Epidermal melanocyte (primary cell): ENCODE data around the gene EFCAB7.

ENCODE experiments used
- DNase-seq: peaks from one replicate; pipeline ENCODE4 v3.0.0; 2011; ENCODE audit warnings: low spot score; ENCODE audit not compliant: insufficient read length

EFCAB7 gene, protein sequence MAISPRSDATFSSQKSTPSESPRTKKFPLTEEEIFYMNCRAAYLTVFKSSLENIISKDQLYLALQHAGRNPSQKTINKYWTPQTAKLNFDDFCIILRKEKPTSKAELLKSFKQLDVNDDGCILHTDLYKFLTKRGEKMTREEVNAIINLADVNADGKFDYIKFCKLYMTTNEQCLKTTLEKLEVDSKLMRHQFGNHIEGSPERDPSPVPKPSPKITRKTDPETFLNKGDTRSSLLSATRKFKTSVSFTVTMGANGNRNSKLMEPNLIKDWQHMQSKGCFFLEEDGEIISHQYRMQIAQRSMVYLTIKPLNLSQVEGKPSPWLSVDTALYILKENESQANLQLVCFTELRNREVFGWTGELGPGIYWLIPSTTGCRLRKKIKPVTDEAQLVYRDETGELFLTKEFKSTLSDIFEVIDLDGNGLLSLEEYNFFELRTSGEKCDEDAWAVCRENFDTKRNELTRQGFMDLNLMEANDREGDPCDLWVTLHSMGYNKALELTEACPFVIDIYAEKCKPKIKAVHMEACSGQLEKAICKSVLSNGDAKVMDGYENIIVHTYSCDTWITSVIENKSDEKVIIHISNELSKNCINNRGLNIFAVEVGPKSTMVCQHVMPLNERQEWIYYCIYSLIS

DNA sequence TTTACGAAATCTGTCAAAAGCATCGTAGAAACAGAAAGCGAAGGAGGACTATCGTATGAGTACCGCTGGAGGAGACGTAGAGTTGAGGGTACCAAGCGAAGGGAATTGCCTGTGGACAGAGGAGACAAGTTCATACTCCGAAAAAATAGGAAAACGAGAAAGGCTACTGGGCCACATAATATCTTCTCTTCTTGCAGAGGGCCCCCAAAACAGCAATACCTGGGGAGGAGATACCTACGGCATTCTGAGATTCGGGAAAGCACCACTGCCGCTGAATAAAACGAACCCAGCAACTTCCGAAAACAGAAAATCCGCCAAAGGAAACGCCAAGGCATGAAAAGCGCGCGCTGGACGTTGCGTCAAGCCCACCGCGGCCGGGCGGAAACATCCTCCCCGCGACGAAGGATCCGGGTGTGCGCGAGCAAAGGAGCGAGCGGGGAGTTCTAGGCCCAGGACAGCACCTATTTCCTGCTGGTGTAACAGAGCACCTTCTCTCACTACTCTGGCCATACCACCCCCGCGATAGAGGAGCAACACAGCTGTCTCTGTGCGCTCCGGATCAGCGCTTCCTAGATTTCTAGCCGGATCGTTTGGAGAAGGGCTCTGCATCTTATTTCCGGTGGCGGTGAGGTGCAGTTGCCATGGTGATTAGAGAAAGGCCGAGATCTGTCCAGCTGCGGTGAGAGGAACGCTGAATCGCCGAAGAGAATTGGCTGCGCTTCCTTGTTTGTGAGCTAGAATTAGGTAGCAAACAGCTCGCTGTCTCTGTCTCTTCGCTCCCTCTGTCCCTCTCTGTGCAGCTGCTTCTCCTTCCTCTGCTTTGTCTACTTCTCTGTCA, at the start of gene EFCAB7, which contains the start of gene ITGB3BP:
TSS of gene EFCAB7 (plus strand) at position 635 of the 838 bp plus-strand sequence. CDS start 2,048 bp downstream, outside the sequence.
TSS of gene ITGB3BP (minus strand) at position 335 of the 838 bp plus-strand sequence. CDS start at position 243, 92 bp downstream.
- peak; percentile 71 for DNase-seq

DNA sequence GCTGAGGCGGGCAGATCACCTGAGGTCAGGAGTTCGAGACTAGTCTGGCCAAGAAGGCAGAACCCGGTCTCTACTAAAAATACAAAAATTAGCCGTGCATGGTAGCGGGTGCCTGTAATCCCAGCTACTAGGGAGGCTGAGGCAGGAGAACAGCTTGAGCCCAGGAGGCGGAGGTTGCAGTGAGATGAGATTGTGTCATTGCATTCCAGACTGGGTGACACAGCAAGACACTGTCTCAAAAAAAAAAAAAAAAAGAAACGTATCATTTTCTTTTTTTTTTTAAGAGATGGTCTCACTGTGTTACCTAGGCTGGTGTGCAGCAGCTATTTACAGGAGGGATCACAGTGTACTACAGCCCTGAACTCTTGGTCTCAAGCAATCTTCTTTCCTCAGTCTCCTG, 47.6 kb upstream of the EFCAB7 start:
- DNase-seq = no peak

DNA sequence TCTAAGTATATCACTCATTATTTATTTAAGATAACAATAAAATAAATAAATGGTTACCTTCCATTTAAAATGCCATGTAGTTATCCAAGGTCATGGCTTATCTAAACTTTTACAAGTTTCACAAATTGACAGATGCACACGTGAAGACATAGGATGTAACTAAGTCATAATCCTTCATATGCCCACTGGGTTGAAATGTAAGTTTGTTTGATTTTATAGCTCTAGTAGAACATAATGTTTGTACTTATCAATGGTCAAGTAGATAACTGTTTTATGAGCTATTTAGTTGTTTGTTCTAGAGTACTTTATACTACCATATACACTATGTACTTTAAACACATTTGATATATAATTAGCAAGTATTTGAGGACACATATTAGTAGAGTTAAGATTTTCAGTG, 43.3 kb upstream of the EFCAB7 start:
- no peak for DNase-seq

DNA sequence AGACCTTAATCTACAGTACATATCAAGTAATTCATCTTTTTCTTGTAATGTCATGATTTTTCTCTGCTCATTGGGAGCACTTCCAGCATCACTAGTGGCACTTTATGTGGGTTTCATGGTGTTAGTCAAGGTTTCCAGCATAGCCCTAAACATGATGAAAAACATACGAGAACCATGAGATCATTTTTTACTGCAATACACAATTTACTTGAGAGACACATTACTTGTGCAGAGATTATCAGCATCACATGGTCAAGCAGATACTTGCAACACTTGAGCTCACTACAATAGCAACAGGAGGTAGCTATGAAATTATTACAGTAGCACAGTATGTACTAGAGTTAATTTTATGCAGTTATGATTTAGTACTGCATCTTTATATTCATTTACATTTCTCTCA, 36.7 kb upstream of the EFCAB7 start:
- DNase-seq = no peak

DNA sequence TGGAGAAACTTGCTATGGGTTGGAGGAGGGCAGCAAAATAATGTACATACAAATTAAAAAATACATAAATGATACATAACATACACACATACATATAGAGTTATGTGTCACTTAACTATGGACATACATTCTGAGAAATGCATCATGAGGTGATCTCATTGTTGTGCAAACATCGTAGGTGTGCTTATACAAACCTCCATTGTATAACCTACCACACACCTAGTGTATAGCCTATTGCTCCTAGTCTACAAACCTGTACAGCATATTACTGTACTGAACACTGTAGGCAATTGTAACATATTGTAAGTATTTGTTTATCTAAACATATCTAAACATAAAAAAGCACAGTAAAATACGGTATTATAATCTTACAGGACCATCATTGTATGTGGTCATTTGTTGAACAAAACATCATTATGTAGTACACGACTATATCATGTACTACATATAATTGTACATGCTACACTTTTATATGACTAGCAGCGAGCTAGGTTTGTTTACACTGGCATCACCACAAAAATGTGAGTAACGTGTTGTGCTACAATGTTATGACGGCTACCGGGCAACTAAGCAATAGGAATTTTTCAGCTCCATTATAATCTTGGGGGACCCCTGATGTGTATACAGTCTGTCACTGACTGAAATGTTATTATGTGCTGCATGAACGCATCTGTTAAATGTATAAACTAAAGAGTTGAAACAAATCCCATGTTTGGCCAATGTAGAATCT, 35.8 kb upstream of the EFCAB7 start:
- DNase-seq = no peak

DNA sequence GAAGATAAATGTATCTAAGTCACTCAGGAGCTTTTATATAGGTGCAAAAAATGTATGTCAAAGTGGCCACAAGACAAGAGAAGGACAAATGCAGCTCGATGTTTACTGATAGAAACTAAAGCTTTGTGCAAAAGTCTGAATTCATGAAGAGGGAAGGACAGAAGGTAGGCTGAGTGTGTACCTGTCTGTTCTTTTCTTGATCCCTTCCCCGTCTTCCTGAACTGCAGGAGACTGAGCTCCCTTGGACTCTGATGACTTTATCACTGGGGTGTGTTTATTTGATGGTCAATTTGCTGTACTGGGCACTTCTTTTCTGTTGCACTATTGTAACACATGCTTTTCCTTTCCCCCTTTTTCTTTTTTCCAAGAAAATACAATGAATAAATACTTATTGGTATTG, 25.7 kb upstream of the EFCAB7 start:
- no peak for DNase-seq

DNA sequence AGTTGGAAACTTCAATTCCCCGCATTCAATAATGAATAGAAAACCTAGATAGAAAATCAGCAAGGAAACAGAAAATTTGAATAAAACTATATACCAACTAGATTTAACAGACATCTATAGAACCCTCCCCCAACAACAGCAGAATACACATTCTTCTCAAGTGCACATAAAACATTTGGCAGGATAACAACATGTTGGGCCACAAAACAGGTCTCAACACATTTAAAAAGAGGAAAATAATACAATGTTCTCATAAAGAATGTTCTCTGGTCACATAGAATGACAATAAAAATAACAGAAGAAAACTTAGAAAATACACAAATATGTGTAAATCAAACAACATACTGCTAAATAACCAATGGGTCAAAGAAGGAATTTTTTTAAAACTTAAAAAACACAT, 25.2 kb upstream of the EFCAB7 start:
- no peak for DNase-seq

DNA sequence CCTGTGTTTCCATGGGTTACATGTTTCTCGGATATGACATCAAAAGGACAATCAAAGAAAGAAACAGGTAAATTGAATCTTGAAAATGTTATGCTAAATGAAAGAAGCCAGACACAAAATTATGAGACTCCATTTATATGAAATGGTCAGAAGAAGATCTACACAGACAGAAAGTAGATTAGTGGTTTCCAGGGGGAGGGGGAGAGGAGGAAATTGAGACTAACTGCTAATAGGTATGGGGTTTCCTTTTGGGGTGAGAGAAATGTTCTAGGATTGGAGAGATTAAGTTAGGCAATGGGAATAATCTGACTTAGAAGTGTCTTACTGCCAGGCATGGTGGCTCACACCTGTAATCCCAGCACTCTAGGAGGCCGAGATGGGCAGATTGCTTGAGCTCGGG, 22.1 kb upstream of the EFCAB7 start:
- no peak for DNase-seq

DNA sequence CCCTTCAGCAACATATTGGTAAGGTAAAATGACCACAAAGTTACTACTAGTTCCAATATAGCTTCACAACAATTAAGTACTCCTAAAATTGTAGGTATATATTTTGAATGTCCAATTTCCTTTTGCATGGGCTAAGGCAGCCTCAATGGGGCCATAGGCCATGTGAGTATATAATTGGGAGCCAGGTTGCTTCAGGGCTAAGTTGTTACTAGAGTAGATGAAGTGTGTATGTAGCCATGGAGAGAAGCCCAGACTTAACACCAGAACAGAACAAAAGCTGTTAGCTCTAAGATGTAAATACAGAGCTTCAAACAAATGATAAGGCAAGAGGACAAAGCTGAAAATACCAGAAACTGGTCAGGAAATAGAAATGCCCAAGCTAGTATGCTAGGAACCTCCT, 16.5 kb upstream of the EFCAB7 start:
- no peak for DNase-seq

DNA sequence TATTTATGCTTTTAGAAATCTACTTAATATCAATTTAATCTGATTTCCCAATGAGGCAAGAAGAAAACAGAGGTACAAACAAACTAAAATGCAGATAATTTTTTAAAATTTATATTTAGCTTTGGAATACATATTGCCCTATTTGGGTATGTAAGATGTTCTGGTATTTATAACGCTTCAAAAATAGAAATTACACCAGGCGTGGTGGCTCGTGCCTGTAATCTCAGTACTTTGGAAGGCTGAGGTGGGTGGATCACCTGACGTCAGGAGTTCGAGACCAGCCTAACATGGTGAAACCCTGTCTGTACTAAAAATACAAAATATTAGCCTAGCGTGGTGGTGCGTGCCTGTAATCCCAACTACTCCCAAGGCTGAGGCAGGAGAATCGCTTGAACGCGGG, 13.6 kb upstream of the EFCAB7 start:
- no peak for DNase-seq

DNA sequence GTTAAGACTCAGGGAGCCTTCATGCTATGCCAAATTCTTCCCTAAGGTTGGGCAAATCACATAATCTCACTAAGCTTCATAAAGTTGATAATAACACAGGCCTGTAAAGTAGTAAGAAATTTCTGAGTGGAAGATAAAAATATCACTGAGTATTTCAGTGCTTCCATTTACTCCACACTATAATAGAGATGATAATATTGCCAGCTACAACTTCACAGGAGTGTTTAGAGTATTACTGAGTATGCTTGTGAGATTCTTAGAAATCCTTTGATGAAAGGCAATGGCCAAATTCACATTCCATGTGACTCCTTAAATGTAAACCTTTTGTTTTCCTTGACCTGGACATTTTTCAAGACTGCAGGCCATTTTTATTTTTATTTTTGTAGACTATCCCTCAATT, 10.7 kb upstream of the EFCAB7 start:
- no peak for DNase-seq

DNA sequence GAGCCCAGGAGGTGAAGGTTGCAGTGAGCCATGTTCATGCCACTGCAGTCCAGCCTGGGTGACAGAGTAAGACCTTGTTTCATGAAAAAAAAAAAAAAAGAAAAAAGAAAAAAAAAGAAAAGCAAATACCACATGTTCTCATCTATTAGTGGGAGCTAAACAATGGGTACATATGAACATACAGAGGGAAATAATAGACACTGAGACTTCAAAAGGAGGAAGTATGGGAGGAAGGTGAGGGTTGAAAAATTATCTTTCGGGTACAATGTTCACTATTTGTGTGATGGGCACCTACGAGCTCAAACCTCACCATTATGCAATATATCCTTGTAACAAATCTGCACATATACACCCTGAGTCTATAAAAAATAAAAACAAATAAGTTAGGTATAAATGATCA, 6.7 kb upstream of the EFCAB7 start:
- no peak for DNase-seq

DNA sequence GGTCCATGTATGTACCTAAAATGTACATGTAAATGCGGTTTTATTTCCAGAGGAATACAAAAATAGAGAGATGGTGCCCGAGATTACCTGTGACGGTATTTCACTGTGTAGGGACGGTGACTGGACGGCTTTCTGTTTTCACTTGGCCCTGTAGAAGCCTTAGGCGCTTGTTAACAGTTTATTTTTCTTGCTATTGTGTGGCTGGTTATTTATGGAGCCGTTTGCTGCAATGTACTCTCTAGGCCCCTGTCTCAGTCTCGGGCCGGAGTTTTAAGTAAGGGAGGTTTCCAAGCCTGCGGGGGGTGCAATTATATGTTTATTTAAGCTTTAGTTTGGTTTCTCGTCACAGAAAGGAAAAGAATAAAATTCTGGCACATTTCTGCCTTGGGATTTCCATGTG, 413 bp downstream of the EFCAB7 start:
- no peak for DNase-seq

DNA sequence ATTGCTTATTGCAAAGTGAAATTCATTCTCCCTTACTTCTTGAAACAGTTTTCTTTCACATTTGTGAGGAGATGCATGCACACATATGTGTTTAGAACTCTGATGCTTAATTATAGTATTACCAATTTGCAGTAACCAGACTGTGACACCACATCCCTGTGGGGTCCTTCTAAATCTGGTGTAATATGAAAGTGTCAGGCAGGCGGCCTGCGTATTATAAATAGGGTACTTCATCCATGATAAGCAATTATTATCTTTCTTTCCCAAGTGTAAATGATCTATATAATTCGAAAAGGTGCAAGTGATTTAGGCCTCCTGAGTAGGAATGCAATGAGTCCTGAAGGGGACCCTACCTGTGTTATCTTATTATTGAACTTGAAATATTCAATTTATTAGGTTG, 876 bp downstream of the EFCAB7 start:
- DNase-seq = no peak

DNA sequence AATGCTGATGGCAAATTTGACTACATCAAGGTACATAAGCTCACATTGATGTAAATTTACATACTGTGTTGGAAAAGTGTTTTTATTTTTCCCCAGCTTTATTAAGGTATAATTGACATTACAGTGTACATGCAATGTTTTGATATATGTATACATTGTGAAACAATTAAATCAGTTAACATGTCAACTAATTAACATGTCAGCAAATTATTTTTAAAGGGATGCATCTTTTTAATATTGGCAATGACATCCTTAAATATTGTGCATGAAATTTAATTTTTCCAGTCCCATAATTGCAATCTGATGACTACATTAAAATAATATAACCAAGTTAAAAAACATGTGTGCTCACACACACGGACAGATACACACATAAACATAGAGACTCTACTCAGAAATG, 9.4 kb downstream of the EFCAB7 start:
- DNase-seq = no peak

DNA sequence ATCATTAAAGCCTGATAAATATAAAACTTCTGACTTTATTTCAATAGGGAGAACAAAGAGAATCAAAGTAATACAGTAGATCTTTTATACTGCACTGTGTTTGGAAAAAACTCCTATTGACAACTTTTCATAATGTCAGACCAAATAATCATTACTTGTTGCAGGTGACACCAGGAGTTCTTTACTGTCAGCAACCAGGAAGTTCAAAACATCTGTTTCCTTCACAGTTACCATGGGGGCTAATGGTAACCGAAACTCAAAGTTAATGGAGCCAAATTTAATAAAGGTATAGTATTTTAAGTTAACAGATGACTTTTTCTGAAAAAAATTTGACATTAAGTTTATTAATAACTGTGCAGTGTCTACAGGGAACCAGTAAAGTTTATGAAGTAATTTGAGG, 10.6 kb downstream of the EFCAB7 start:
- DNase-seq = no peak

DNA sequence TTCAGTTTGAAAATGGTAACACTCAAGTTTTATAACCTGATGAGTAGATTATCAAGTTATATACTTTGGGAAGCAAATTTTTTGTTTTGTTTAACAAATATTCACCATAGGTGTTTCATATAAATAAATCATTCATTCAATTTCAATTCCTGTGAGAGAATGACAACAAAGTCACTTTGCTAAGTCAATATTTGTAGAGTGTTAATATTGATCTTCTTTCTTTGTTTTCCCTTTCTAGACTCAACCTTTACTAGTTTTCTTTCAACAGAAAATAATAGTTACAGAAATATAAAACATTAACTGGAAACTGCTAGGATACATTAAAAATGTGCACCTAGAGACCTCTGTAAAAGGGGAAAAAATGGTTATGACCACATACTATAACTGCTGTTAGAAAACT, 11.1 kb downstream of the EFCAB7 start:
- no peak for DNase-seq

DNA sequence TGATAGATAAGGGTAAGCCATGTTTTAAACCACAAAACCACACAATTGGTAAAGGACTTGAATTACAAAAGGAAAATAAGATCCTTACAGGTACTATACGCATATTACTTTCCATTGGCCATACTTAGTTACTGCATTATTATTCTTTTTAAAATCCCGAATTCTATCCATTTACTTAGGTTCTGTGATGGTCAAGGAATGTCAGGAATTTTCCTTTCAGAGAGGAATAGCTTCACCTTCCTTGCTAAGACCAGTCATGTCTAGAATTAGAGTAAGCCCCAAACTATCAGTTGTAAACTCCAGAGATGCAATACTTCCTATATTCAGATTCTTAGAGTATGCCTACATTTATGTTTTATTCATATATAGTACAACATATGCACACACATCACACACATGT, 13.7 kb downstream of the EFCAB7 start:
- DNase-seq = no peak

DNA sequence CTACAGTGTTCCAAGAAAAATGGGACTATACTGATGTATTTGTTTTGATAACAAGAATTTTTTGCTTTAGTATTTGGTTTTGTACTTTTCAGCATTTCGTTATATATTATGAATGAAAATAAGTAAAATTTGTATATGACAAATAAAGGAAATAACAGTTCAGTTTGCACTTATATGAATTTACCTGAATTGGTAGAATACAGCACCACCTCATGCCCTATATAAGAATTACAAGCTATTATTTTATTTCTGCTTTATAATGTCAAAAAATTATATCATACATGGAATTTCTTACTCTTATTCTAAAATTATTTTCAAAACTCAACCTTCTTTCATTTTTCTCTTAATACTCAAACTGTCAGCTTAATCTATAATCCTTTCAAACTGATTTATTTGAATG, 14.6 kb downstream of the EFCAB7 start:
- DNase-seq = no peak

DNA sequence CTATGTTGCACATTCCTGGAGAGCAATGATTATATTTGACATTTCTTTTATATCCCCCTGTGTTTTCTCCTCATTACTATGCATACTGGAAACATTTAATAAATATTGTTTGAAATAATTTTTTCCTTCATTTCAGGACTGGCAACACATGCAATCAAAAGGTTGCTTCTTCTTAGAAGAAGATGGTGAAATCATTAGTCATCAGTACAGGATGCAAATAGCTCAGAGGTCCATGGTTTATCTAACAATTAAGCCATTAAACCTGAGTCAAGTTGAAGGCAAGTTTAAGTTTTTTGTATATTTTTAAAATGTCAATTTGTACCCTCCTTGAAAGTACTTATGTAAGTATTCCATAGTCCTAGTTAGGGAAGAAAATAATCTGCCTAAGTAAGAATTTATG, 22.5 kb downstream of the EFCAB7 start:
- DNase-seq = no peak

DNA sequence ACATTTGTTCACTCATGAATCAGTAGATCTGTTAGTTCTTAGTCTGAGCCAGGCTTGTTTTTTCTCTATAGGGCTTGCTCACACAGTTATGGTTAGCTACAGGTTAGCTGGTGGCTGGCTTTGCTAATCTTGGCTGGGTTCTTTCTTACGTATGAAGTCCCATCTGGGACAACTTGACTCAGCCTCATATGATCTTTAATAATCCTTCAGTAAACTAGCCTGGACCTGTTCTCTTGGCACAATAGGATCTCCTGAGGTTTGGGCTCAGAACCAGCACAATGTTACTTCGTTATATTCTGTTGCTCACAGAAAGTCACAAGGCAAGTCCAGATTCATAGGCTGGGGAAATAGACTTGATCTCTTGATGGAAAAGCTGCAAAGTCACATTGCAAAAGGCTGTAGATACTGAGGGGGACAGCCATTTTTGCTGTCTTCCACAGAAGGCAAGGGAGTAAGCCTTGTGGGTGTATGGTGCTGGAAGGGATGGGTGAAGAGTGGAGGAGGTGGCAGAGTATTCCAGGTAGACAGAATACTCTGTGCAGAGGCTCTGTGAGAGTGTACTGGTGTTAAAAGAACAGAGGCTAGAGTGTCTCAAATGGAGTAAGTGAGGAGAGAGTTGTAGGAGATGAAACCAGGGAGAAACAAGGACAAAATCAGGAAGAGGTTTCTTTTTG, 24.4 kb downstream of the EFCAB7 start:
- no peak for DNase-seq
